Esophagus (tissue), 2 donors: ENCODE measurements around the gene BCLAF1. TPM values are rescaled to one million over a fixed set of nuclear protein-coding genes. Genes with fewer than 3 reads are reported as not detected.
"Not testable (repeated sequence)": the region's sequence is repeated elsewhere in the genome, so short reads cannot be mapped to it uniquely, and the experiment has no call there.

Experiments used
- H3K27ac ChIP-seq, 2 donors: one replicate each; pipeline ENCODE4 v1.5.1; 2013; ENCODE audit warnings: low read depth in 2 of 2, mild to moderate bottlenecking in 2 of 2, inconsistent platforms in 1 of 2, low read length in 1 of 2, moderate library complexity in 1 of 2
- H3K27me3 ChIP-seq, 2 donors: one replicate each; pipeline ENCODE4 v1.6.1; 2013; ENCODE audit warnings: low read length in 2 of 2, control low read depth in 1 of 2, mild to moderate bottlenecking in 1 of 2; ENCODE audit not compliant: insufficient read depth in 2 of 2, control insufficient read depth in 1 of 2
- H3K36me3 ChIP-seq, 2 donors: one replicate each; pipeline ENCODE4 v1.6.1; 2013; ENCODE audit warnings: low read length in 1 of 2; ENCODE audit not compliant: control insufficient read depth in 2 of 2, insufficient read depth in 2 of 2
- H3K4me1 ChIP-seq, 2 donors: one replicate each; pipeline ENCODE4 v1.6.1; 2013; ENCODE audit warnings: low read length in 1 of 2; ENCODE audit not compliant: control insufficient read depth in 2 of 2, insufficient read depth in 2 of 2
- H3K4me3 ChIP-seq, 2 donors: one replicate each; pipeline ENCODE4 v1.5.1; 2013; ENCODE audit warnings: low read length in 2 of 2, mild to moderate bottlenecking in 2 of 2, low read depth in 1 of 2, moderate library complexity in 1 of 2
- H3K9me3 ChIP-seq, 2 donors: one replicate each; pipeline ENCODE4 v1.6.1; 2013; ENCODE audit warnings: mild to moderate bottlenecking in 2 of 2, low read depth in 1 of 2, low read length in 1 of 2, moderate library complexity in 1 of 2; ENCODE audit not compliant: control insufficient read depth in 2 of 2, insufficient read depth in 1 of 2
- WGBS, 2 donors: extraction: QIAGEN DNeasy Blood & Tissue Kit; methylation state at CpG; one replicate each; pipeline ENCODE4 v1.1.7; 2013; 5-methylcytosine and 5-hydroxymethylcytosine counted together
- polyA plus RNA-seq, 2 donors: library from polyadenylated mRNA; stranded (reverse); fragments of 200-250 nt; gene quantifications; one replicate each; pipeline ENCODE4 v1.2.3, GENCODE V29; 2013
- donor health status: healthy with polysubstance abuse.
- donor health status: Bipolar disorder and iron deficiency.

The BCLAF1 gene
- polyA plus RNA-seq, 2 donors: 20.3 to 22.4 TPM

GRCh38 chr6:136232701-136233100 lies 56.9 kb downstream of the BCLAF1 start:
- 95 to 98% methylated on average over 1 of the region's 1 CpG for WGBS, 2 donors
- no peaks in the 10 kb centered on the region for H3K27me3 ChIP-seq
- H3K4me1 ChIP-seq: peaks cover 0 to 3% of the 10 kb centered on the region in 2 donors
- no peak overlapping the region for H3K4me3 ChIP-seq
- H3K27ac ChIP-seq: no peak overlapping the region
- no peaks in the 10 kb centered on the region for H3K36me3 ChIP-seq
- no peaks in the 10 kb centered on the region for H3K9me3 ChIP-seq

- no peaks in the 10 kb centered on the region for H3K9me3 ChIP-seq
- no peak overlapping the region for H3K4me3 ChIP-seq
- no peak overlapping the region for H3K27ac ChIP-seq
- no peaks in the 10 kb centered on the region for H3K27me3 ChIP-seq
- peaks cover 0 to 3% of the 10 kb centered on the region in 2 donors for H3K4me1 ChIP-seq
- 89 to 90% methylated on average over 2 of the region's 2 CpGs for WGBS, 2 donors
- no peaks in the 10 kb centered on the region for H3K36me3 ChIP-seq
Measured at GRCh38 chr6:136230219-136230853, 59.3 kb downstream of the BCLAF1 start.

- H3K27ac ChIP-seq: no peak overlapping the region
- H3K4me1 ChIP-seq: peaks cover 0 to 3% of the 10 kb centered on the region in 2 donors
- H3K9me3 ChIP-seq: no peaks in the 10 kb centered on the region
- H3K36me3 ChIP-seq: no peaks in the 10 kb centered on the region
- no peaks in the 10 kb centered on the region for H3K27me3 ChIP-seq
- H3K4me3 ChIP-seq: no peak overlapping the region
- 68 to 82% methylated on average over 2 of the region's 2 CpGs for WGBS, 2 donors
Measured at GRCh38 chr6:136228814-136229213, 60.8 kb downstream of the BCLAF1 start.

GRCh38 chr6:136226674-136227377 lies 62.8 kb downstream of the BCLAF1 start:
- Histone ChIP-seq H3K4me1 (peaks cover 0 to 3% of the 10 kb centered on the region in 2 donors), H3K27ac (no peak overlapping the region), H3K4me3 (peak overlapping the region in 1 of 2 donors; percentile 47), H3K9me3 (no peaks in the 10 kb centered on the region), H3K36me3 (no peaks in the 10 kb centered on the region), H3K27me3 (no peaks in the 10 kb centered on the region)
- WGBS, 2 donors: 76 to 87% methylated on average over 4 of the region's 4 CpGs

GRCh38 chr6:136226027-136226673 lies 63.5 kb downstream of the BCLAF1 start:
- H3K4me3 ChIP-seq: peak overlapping the region in 1 of 2 donors; percentile 47

GRCh38 chr6:136225496-136225895 lies 64.2 kb downstream of the BCLAF1 start:
- Histone ChIP-seq H3K9me3 (no peaks in the 10 kb centered on the region), H3K36me3 (no peaks in the 10 kb centered on the region), H3K4me1 (peaks cover 0 to 1% of the 10 kb centered on the region in 2 donors), H3K4me3 (no peak overlapping the region), H3K27me3 (no peaks in the 10 kb centered on the region), H3K27ac (no peak overlapping the region)
- 63 to 69% methylated on average over 5 of the region's 5 CpGs for WGBS, 2 donors

More at GRCh38 chr6:136226027-136226673, 63.5 kb downstream of the BCLAF1 start:
- 21 to 22% methylated on average over 12 of the region's 12 CpGs for WGBS, 2 donors
- no peaks in the 10 kb centered on the region for H3K27me3 ChIP-seq
- H3K36me3 ChIP-seq: no peaks in the 10 kb centered on the region
- H3K9me3 ChIP-seq: no peaks in the 10 kb centered on the region
- peaks cover 0 to 3% of the 10 kb centered on the region in 2 donors for H3K4me1 ChIP-seq
- no peak overlapping the region for H3K27ac ChIP-seq

- not testable (repeated sequence) for H3K36me3 ChIP-seq, H3K27ac ChIP-seq, H3K4me3 ChIP-seq, H3K9me3 ChIP-seq, H3K27me3 ChIP-seq, H3K4me1 ChIP-seq
- 94 to 95% methylated on average over 4 of the region's 4 CpGs for WGBS, 2 donors
Measured at GRCh38 chr6:136224974-136225373, 64.7 kb downstream of the BCLAF1 start.

- WGBS, 2 donors: 83 to 84% methylated on average over 10 of the region's 10 CpGs
- H3K27ac ChIP-seq: no peak overlapping the region
- no peaks in the 10 kb centered on the region for H3K4me1 ChIP-seq
- no peaks in the 10 kb centered on the region for H3K9me3 ChIP-seq
- no peak overlapping the region for H3K4me3 ChIP-seq
- no peaks in the 10 kb centered on the region for H3K36me3 ChIP-seq
- no peaks in the 10 kb centered on the region for H3K27me3 ChIP-seq
Measured at GRCh38 chr6:136216503-136217401, 72.9 kb downstream of the BCLAF1 start.

GRCh38 chr6:136213853-136214252 lies 75.8 kb downstream of the BCLAF1 start:
- Histone ChIP-seq H3K36me3 (no peaks in the 10 kb centered on the region), H3K9me3 (no peaks in the 10 kb centered on the region), H3K4me3 (no peak overlapping the region), H3K4me1 (no peaks in the 10 kb centered on the region), H3K27me3 (no peaks in the 10 kb centered on the region), H3K27ac (no peak overlapping the region)
